Measurements from ENCODE around the gene CHPF2. TPM values are rescaled to one million over a fixed set of nuclear protein-coding genes. Genes with fewer than 3 reads are reported as not detected.
A peak's percentile ranks its signal among the peaks of the same experiment; 100 is the strongest.

Gene CHPF2
- total RNA-seq, 1 experiment from 2014 or later = 48.1 TPM

DNA sequence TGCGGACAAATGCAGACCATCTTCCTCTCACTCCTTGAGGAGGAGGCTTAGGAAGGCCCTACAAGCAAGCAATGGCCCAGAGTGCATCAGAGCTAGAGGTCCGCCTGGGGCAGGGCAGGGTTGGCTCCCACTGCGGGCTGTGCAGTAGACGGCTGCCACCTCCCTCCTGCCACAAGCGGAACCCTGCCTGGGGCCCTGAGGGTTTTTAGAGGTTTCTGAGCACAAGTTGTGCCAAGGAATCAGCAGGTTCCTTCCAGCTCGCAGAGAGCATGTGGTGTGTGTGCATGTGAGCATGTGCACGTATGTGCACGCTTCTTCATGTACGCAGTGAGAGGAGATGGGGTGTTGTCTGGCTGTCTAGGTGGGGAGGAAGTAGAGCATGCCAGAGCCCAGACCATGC is 42.1 kb downstream of the CHPF2 start:
- BruUV-seq (replicated peaks) = no TSS peak
- H3K4me1 Mint-ChIP-seq (ENCODE audit: low read depth, unreplicated experiment) = no peaks in the 10 kb centered on the region
- H3K4me3 Mint-ChIP-seq (ENCODE audit: low read depth, unreplicated experiment) = no peak overlapping the region
- H3K27me3 Mint-ChIP-seq (ENCODE audit: unreplicated experiment) = peaks cover 79% of the 10 kb centered on the region
- TF ChIP-seq, protein P1, sequence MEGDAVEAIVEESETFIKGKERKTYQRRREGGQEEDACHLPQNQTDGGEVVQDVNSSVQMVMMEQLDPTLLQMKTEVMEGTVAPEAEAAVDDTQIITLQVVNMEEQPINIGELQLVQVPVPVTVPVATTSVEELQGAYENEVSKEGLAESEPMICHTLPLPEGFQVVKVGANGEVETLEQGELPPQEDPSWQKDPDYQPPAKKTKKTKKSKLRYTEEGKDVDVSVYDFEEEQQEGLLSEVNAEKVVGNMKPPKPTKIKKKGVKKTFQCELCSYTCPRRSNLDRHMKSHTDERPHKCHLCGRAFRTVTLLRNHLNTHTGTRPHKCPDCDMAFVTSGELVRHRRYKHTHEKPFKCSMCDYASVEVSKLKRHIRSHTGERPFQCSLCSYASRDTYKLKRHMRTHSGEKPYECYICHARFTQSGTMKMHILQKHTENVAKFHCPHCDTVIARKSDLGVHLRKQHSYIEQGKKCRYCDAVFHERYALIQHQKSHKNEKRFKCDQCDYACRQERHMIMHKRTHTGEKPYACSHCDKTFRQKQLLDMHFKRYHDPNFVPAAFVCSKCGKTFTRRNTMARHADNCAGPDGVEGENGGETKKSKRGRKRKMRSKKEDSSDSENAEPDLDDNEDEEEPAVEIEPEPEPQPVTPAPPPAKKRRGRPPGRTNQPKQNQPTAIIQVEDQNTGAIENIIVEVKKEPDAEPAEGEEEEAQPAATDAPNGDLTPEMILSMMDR (IDR thresholded peaks at IDR 0.05; ENCODE audit: unreplicated experiment) = no peak
- no peak overlapping the region for H3K27ac Mint-ChIP-seq (ENCODE audit: unreplicated experiment)
- CTCF ChIA-PET = no interaction called here
- no peaks in the 10 kb centered on the region for H3K36me3 Mint-ChIP-seq (ENCODE audit: insufficient read depth, unreplicated experiment)
- intact Hi-C loops (cut with micrococcal nuclease; ENCODE audit: unreplicated experiment) = no loop called here
- no peaks in the 10 kb centered on the region for H3K9me3 Mint-ChIP-seq (ENCODE audit: low read depth, unreplicated experiment)
- no peak for DNase-seq

DNA sequence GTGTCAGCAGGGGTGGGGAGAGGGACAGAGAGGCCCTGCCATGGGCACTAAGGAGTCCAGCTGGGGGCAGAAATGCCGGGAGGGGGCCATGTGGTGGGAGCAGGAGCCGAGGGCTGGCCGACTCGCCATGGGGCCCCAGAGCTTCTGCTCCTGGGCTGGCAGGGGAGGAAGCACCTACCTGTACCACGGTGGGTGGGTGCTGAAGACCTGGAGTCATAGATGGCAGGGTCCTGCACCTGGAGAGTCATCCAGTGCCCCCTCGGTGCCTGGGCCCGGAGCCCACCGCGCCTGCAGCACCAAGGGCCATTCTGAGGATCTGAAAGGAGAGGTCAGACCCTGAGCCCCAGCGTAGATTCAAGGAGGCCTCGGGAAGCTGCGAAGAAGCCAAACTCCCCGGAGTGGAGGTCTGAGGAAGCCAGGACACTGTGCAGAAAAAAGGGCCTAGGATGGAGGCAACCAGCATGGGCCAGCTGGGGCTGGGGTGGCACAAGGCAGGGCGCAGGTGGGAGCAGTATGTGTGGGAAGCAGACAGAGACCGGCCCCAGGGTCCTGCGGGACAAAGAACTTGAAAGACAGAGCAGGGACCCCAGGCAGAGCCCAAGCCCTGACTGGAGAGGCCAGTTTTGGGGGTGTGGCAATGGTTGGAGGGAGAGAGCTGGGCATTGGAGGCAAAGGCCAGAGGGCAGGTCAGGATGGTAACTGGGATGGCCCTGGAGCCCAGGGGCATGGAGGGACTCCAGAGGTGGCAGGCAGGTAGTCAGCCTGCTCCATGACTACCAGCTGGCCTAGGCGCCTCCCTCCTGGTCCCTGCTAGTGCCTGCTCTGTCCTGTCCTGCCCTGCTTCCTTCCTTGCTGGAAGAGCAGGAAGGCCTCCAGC is 42.9 kb downstream of the CHPF2 start:
- peaks cover 79% of the 10 kb centered on the region for H3K27me3 Mint-ChIP-seq (ENCODE audit: unreplicated experiment)
- H3K4me1 Mint-ChIP-seq (ENCODE audit: low read depth, unreplicated experiment) = no peaks in the 10 kb centered on the region
- intact Hi-C loops (cut with micrococcal nuclease; ENCODE audit: unreplicated experiment) = no loop called here
- CTCF ChIA-PET = interaction anchor here (0.6 kb wide), 1 partner anchor 548 kb away, joined by 11 read pairs; no protein-coding TSS in a partner anchor
- H3K9me3 Mint-ChIP-seq (ENCODE audit: low read depth, unreplicated experiment) = no peaks in the 10 kb centered on the region
- peak overlapping the region; percentile 40 for H3K4me3 Mint-ChIP-seq (ENCODE audit: low read depth, unreplicated experiment)
- TF ChIP-seq, protein P1 (IDR thresholded peaks at IDR 0.05; ENCODE audit: unreplicated experiment) = no peak
- H3K27ac Mint-ChIP-seq (ENCODE audit: unreplicated experiment) = no peak overlapping the region
- BruUV-seq (replicated peaks) = no TSS peak
- no peak for DNase-seq
- no peaks in the 10 kb centered on the region for H3K36me3 Mint-ChIP-seq (ENCODE audit: insufficient read depth, unreplicated experiment)

DNA sequence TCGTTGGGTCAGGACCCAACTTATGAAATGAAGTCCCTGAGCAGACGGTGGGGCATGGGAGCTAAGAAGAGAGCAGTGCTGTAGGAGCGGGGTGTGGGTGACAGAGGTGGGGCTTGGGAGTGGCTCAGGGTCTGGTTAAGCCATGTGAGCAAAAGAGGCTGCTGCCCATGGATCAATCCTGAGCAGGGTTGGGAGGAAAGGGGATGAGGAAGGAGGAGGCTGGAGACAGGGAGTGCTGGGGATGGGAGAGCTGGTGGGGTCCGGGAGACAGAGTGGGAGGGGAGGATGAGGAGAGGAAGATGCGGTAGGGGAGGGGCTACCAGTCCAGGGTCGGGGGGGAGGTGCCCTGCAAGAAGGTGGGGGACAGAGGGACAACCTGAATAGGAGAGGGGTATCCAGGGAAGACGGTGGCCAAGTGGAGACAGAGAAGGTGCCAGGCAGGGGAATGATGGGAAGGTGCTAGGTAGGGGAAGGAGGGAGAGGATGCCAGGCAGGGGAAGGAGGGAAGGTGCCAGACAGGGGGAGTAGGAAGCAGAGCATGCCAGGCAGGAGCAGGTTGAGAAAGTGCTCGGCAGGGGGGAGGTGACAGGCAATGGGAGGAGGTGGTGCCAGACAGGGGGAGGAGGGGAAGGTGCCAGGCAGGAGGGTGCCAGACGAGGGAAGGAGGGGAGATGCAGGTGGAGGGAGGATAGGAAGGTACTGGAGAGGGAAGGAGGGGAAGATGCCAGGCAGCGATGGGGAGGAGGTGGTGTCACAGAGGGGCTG is 43.7 kb downstream of the CHPF2 start:
- H3K27me3 Mint-ChIP-seq (ENCODE audit: unreplicated experiment) = peaks cover 79% of the 10 kb centered on the region

More for the DNA sequence above, 43.7 kb downstream of the CHPF2 start:
- Mint-ChIP-seq H3K4me3 (ENCODE audit: low read depth, unreplicated experiment) (peak overlapping the region; percentile 40), H3K9me3 (ENCODE audit: low read depth, unreplicated experiment) (no peaks in the 10 kb centered on the region), H3K36me3 (ENCODE audit: insufficient read depth, unreplicated experiment) (no peaks in the 10 kb centered on the region), H3K27ac (ENCODE audit: unreplicated experiment) (no peak overlapping the region), H3K4me1 (ENCODE audit: low read depth, unreplicated experiment) (no peaks in the 10 kb centered on the region)
- DNase-seq = no peak
- BruUV-seq (replicated peaks) = no TSS peak
- TF ChIP-seq, protein P1 (IDR thresholded peaks at IDR 0.05; ENCODE audit: unreplicated experiment) = no peak
- intact Hi-C loops (cut with micrococcal nuclease; ENCODE audit: unreplicated experiment) = no loop called here
- CTCF ChIA-PET = interaction anchor here (0.6 kb wide), 1 partner anchor 547 kb away, joined by 11 read pairs; no protein-coding TSS in a partner anchor
